Activated CD4-positive, alpha-beta T cell treated with anti-CD3 and anti-CD28 coated beads, Interleukin-2, Interleukin-4, amounts not matched to agents 100 ng/mL and 50 ng/mL, durations not matched to agents 16 hours and 8 hours (primary cell): ENCODE measurements around the gene AFF3.

Experiments used
- DNase-seq: peaks from one replicate; pipeline ENCODE4 v3.0.0-alpha.2; 2020; ENCODE audit warnings: low spot score

Gene AFF3

GRCh38 chr2:99543247-99543646 is 599.1 kb downstream of the AFF3 start:
- no peak for DNase-seq

GRCh38 chr2:99537910-99538485 is 604.4 kb downstream of the AFF3 start:
- no peak for DNase-seq

GRCh38 chr2:99524056-99524455 is 618.3 kb downstream of the AFF3 start:
- no peak for DNase-seq

GRCh38 chr2:99522157-99522556 is 620.2 kb downstream of the AFF3 start:
- DNase-seq: no peak

GRCh38 chr2:99520813-99521212 is 621.6 kb downstream of the AFF3 start:
- no peak for DNase-seq

GRCh38 chr2:99520195-99520594 is 622.2 kb downstream of the AFF3 start:
- DNase-seq: no peak

- no peak for DNase-seq
These were observed 628.0 kb downstream of the AFF3 start for GRCh38 chr2:99514357-99514756.

- no peak for DNase-seq
These were observed 630.2 kb downstream of the AFF3 start for GRCh38 chr2:99512181-99512591.

- no peak for DNase-seq
These were observed 633.0 kb downstream of the AFF3 start for GRCh38 chr2:99509387-99509786.

GRCh38 chr2:99507937-99508818 is 634.2 kb downstream of the AFF3 start:
- DNase-seq: no peak

GRCh38 chr2:99504844-99505584 is 637.4 kb downstream of the AFF3 start:
- no peak for DNase-seq

- peak; percentile 43 for DNase-seq
These were observed 638.6 kb downstream of the AFF3 start for GRCh38 chr2:99503662-99504416.

GRCh38 chr2:99496021-99496420 is 646.4 kb downstream of the AFF3 start:
- DNase-seq: no peak
